HG02840 (cell line): ENCODE measurements around the gene BSND.

Source experiments
- ATAC-seq: cut with Tn5 transposase; IDR thresholded peaks from one replicate; pipeline ENCODE4 v1.9.1; 2021; ENCODE audit warnings: mild to moderate bottlenecking, moderate library complexity, moderate number of reproducible peaks; ENCODE audit not compliant: unreplicated experiment, low FRiP score

BSND gene

GRCh38 chr1:55059302-55060132, 60.8 kb downstream of the BSND start:
- no peak for ATAC-seq

GRCh38 chr1:55060133-55060999, 61.6 kb downstream of the BSND start:
- no peak for ATAC-seq

- ATAC-seq = no peak
These were observed 62.4 kb downstream of the BSND start for GRCh38 chr1:55061000-55061705.
